NB4 (cell line): ENCODE data around the gene IL31.

Experiments
- CTCF ChIP-seq: IDR thresholded peaks from one replicate; pipeline ENCODE4 v1.5.1; 2012; ENCODE audit warnings: low read depth, low read length
- MAX ChIP-seq: IDR thresholded peaks from 2 replicates; pipeline ENCODE4 v1.6.1; 2011; ENCODE audit warnings: low read depth, low read length
- POLR2A ChIP-seq: IDR thresholded peaks from 2 replicates; pipeline ENCODE4 v1.6.1; 2011; ENCODE audit warnings: mild to moderate bottlenecking; ENCODE audit not compliant: insufficient read length; ENCODE audit errors: extremely low read depth

GRCh38 chr12:122125452-122126341, 48.3 kb downstream of the IL31 start:
- TF ChIP-seq POLR2A: no peak
- TF ChIP-seq CTCF: no peak
- no peak for TF ChIP-seq MAX
